DMS53 (cell line): ENCODE measurements around the gene TPRG1.

ENCODE experiments used
- DNase-seq: peaks from one replicate; lab custom pipeline; 2025; lab: John Stamatoyannopoulos, UW

The TPRG1 gene

DNA sequence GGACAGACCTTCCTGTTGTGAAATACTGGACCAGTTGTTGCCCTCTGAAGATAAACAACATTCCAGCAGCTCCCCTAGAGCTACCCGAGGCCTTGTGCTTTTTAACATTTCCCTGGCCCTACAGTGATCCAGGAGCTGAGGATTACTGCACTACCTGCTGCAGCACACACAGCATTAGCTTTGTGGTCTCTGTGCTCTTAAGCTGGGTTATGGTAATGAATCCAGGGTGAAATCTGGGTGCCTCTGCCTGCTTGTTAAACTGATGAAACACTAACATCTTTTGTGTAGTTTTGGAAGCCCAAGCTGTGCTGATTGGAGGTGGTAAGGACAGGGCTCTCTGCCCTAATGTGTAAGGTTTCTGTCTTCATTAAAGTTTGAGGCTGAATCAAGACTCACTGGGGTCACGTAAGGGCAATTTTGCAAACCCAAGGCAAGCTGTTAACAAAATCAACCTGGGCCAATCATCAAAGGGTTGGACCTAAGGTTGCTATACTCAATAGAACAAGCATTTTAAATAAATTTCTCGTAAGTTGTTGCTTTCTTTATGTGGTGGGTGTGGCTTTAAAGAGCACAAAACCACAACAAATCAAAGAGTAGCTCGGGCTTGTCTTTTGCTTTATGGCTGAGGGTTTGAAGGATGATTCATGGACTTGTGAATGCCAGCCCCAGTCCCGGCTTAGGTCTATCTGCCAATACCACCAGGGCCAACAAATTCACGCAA lies 183.9 kb downstream of the TPRG1 start:
- DNase-seq, result no peak

DNA sequence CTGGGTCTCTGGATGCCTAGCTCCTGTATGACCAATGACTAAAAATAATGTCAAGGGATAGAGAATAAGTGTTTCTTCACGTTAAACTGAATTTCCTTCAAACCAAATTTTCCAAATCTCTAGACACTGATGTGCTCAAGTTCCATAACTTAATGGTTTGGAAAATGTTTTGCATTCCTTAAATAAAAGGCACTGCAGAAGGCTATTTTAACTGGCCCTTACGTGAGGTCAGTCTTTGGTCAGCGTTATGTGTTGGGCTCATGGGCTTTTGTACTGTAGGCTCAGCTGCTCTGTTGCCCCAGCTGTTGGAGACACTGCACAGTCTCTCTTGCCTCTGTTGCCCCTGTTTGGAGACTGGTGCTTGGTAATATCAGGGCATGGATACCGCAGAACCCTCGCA lies 188.5 kb downstream of the TPRG1 start:
- no peak for DNase-seq

DNA sequence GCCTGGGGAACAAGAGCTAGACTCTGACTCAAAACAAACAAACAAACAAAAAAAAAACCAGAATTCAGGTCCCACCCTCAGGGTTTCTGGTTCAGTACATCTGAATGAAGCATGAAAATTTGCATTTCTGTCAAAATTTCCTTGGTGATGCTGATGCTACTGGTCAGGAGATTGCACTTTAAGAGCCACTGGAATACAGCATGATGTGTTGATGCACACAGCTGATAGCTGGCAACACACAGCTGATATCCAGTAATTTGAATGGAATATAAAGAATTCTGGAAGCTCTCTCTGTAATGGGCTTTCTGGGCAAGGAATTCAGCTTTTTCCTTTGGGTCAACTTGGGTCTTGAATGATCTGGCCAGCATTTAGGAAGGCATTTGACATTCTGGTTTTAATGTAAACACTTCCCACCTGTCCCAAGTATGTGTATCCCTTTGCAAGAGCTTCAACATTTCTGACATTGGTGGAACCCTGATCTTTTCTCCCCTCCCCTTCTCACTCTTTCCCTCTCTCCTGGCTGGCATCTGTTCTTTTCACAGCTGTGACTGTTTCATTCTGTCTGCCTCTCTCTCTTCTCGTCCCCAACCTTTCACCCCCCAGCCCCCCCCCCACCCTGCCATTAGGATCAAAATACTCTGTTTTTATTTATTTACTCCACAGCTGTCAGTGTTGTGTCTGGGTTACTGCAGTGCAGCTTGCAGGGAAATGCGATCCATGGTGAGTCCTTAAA lies 189.5 kb downstream of the TPRG1 start:
- peak; percentile 43 for DNase-seq

DNA sequence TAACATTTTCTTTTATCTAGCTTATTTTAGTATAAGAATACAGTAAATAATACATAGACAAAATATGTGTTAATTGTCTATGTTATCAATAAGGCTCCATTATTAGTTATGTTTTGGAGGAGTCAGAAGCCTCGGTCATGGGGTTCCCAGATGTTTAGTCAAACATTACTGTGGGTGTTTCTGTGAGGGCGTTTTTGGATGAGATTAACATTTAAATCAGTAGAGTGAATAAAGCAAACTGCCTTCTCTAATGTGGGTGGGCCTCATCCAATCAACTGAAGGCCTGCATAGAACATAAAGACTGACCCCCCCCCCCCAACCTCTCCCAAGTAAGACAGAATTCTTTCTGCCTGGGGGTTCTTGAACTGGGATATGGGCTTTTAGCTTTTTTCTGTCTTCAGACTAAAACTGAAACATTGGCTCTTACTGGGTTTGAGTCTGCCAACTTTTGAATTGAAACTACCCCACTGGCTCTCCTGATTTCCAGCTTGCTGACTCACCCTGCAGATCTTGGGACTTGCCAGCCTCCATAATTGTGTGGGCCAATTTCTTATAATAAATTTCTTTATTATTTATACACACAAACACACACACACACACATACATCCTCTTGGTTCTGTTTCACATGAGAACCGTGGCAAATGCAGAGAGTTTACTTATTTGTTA lies 192.0 kb downstream of the TPRG1 start:
- DNase-seq, result no peak

DNA sequence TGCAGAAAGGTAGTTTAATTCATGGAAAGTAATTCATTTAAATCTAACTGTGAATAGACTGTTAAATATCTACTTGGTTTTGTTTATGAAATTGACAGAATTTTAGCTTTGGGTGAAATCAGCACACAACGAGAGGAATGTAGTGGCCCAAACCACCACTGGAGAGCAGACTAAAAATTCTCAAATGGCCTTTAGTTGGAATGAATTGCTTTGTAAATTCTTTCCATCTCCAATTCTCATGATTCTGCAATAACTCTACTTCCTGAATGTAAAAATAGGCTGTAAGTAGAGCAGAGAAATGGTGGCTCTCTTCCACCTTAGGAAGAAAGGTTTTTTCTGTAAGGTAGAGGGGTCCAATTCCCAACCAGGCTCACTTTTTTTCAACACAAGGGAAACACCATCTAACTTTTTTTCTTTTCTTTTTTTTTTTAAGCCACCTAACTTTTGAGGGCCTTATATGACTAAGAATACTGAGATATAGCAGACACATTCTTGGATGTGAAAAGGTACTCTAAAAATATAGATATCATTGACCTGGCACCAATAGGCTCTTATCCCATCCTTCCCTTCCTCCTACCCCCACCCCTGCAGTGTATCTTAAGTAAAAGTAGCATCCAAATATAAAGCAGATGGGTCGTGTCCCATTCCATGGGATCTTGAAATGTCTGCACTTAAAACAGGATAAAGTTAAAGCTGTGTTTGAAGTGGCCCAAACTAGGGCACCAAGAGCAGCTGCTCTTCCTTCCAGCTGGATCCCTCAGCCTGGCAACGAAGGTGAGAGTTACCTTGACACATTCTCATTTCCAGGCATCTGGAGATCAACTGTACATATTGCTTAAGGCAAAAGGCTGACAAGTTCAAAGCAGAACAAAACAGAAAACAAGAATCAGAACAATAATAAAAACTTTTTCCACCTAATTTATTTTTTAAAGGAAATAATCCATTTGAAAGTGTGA lies 194.1 kb downstream of the TPRG1 start:
- DNase-seq, result no peak

DNA sequence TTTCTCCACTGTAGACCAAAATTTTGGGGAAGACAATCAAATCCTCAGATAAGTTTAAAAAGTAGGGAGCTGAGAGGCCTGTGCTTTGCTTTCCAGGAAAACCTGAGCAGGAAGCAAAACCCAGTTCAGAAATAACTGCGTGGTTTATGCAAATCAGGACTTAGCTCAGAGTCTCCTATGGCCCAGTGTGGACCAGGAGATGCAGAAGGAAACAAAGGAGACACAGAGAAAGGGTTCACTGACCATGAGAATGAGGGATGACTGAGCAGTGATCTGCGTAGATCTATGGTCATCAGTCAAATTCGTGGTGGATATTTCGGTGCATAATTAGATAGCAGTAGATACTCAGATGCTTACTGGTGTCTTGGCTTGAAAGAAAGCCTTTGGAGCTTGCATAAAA lies 196.6 kb downstream of the TPRG1 start:
- no peak for DNase-seq

DNA sequence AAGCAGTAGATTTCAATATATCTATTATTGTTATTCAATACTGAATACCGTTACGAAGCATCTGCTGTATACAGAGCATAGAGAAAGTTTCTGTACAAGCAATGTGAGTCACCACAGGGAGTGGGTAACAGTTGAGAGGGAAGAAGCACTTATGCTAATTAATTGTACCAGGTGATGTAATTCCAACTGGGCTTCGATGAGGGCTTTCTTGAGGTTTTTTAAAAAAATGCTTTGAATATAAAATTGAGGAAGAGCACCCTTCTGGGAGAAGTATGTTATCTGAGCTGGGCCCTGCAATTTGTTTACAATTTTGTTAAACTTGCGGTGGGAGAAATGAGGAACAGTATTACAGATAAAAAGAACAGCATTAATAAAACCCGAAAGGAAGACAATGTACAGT lies 197.9 kb downstream of the TPRG1 start:
- peak; percentile 47 for DNase-seq

DNA sequence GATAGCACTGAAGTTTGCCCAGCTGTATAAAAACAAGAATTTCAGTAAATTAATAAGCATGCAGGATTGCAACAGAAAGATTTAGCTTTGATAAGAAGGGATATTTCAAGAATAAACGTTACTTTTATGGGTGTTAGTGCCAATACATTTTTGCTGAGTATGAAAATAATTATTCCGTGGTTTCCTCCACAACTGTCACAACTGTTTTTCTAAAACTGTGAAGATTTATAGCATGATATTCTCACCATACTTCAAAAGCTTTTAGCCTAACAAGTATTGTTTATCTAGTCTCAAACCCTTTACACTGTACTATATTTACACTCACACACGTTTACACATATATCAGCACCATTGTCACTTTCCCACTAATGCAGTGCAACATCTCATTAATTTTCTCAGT lies 200.5 kb downstream of the TPRG1 start:
- peak; percentile 64 for DNase-seq
